GM20000 (cell line): ENCODE results near the gene GORASP1.

Experiments
- DNase-seq: peaks from one replicate; pipeline ENCODE4 v3.0.0; 2012; ENCODE audit warnings: low spot score
- TF ChIP-seq, protein P1 (sequence below): IDR thresholded peaks from 2 replicates; pipeline ENCODE4 v1.5.1; 2012; ENCODE audit warnings: mild to moderate bottlenecking, control low read depth; ENCODE audit errors: extremely low read depth, missing control alignments

The GORASP1 gene

DNA sequence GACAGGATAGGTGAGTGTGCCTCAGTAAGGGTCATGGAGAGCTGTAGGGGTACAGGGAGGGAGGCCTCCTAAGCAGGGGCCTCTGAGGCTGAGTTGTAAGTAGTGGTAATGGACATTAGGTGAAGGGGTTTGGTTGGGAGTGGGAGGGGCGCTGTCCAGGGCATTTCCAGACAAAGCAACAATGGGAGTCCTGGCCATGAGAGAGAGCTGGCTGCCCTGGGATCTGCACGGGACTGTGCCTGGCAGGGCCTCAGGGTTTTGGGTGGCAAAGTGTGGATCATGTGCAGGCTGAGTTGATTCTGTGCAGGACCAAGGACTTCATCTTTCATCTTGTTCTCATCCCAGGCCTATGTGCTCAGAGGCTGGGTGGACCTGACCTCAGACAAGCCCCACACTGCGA is 4.7 kb upstream of the GORASP1 start:
- TF ChIP-seq, protein P1, sequence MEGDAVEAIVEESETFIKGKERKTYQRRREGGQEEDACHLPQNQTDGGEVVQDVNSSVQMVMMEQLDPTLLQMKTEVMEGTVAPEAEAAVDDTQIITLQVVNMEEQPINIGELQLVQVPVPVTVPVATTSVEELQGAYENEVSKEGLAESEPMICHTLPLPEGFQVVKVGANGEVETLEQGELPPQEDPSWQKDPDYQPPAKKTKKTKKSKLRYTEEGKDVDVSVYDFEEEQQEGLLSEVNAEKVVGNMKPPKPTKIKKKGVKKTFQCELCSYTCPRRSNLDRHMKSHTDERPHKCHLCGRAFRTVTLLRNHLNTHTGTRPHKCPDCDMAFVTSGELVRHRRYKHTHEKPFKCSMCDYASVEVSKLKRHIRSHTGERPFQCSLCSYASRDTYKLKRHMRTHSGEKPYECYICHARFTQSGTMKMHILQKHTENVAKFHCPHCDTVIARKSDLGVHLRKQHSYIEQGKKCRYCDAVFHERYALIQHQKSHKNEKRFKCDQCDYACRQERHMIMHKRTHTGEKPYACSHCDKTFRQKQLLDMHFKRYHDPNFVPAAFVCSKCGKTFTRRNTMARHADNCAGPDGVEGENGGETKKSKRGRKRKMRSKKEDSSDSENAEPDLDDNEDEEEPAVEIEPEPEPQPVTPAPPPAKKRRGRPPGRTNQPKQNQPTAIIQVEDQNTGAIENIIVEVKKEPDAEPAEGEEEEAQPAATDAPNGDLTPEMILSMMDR, result no peak
- DNase-seq, result no peak

GRCh38 chr3:39110041-39110639 is 2.7 kb upstream of the GORASP1 start:
- no peak for DNase-seq
- TF ChIP-seq, protein P1, result no peak

DNA sequence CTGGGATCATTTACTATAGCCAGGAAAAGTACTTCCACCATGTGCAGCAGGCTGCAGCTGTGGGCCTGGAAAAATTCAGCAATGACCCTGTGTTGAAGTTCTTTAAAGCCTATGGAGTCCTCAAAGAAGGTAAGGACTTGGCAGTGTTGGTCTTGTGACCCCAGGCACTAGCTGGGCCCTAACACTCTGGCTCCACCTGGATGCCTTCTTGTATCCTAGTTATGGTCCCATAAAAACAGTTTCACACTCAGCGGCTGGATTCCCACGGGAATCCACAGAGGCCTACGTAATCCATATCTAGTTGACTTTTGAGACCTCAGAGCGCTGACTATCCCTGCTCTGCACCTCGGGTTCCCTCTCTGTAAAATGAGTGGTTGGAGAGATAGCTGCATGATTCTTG is 1.7 kb upstream of the GORASP1 start:
- TF ChIP-seq, protein P1, result no peak
- no peak for DNase-seq

DNA sequence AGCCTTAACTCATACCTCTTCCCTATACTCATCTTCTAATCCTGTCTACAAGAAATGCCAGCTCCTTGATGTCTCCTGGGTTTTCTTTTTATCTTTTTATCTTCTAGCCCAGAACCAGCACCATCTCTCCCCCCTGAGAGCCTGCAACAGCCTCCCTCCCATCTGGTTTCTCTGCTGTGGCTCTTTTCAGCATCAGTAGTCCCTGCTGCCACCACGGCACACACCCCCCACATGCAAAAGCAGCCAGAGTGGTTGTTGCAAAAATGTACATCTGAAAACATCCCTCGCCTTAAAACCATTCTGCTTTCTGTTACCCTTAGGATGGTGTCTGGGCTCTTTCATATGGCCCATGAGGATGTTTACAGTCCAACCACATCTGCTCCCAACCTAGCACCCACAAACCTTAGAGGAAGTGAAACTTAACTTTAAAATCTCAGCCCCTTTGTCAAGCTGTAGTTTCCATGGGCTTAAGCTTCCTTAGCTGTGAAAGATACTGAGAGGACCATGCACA is 828 bp upstream of the GORASP1 start:
- TF ChIP-seq, protein P1, result no peak
- peak; percentile 78 for DNase-seq

- DNase-seq, result no peak
- TF ChIP-seq, protein P1, result no peak
Observed at GRCh38 chr3:39106851-39107387, 508 bp downstream of the GORASP1 start.

DNA sequence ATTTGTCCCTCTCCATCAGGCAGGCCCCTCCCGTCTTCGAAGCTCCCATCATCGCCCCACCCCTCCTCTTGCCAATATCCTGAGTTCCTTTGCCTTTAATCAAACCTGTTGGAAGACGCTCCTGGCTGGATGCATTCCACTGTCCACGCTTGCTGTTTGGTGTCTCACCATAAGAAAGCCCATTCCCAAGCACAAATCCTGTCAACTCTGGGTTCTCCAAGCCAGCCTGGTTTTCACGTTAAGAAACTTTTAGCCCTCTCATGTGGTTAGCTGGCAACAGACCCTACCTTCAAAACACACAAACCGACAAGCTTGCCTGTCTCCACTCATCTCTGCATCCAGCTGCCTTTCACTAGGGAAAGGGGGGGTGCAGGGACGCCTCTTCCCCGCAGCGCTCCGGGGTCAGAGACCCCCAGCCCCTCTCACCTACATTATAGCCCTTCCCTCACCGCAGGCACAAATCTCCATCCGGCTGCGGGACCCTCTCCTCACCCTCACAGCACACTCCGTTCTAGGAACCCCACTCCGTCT is 1.1 kb downstream of the GORASP1 start:
- TF ChIP-seq, protein P1, result no peak
- DNase-seq, result no peak

GRCh38 chr3:39105687-39106063 is 1.8 kb downstream of the GORASP1 start:
- TF ChIP-seq, protein P1, result no peak
- no peak for DNase-seq
